Sigmoid colon (tissue), 7 donors: ENCODE results near the gene P2RX5. TPM values are rescaled to one million over a fixed set of nuclear protein-coding genes. Genes with fewer than 3 reads are reported as not detected.
"Not testable (repeated sequence)": the region's sequence is repeated elsewhere in the genome, so short reads cannot be mapped to it uniquely, and the experiment has no call there.

Experiments used
- DNase-seq: peaks from one replicate; pipeline ENCODE4 v3.0.0-alpha.2; 2019
- H3K27ac ChIP-seq, 4 donors: fragments of 200-600 bp; sonication (generic); one replicate each; pipeline ENCODE4 v1.5.1; 2016 to 2019; ENCODE audit warnings: mild to moderate bottlenecking in 1 of 4
- H3K27me3 ChIP-seq, 3 donors: fragments of 200-600 bp; sonication (generic); one replicate each; pipeline ENCODE4 v1.5.1; 2019; ENCODE audit warnings: mild to moderate bottlenecking in 1 of 3
- H3K36me3 ChIP-seq, 4 donors: fragments of 200-600 bp; sonication (generic); one replicate each; pipeline ENCODE4 v1.5.1; 2016 to 2019
- H3K4me1 ChIP-seq, 4 donors: fragments of 200-600 bp; sonication (generic); one replicate each; pipeline ENCODE4 v1.5.1; 2017 to 2019
- H3K4me3 ChIP-seq, 4 donors: fragments of 200-600 bp; sonication (generic); one replicate each; pipeline ENCODE4 v1.5.1; 2017 to 2019; ENCODE audit warnings: mild to moderate bottlenecking in 2 of 4, moderate library complexity in 1 of 4
- H3K9me3 ChIP-seq, 4 donors: fragments of 200-600 bp in 3 of 4; sonication (generic) in 3 of 4; one replicate each; pipeline versions ENCODE4 v1.5.1 to v1.6.1; 2013 to 2019
- EP300 ChIP-seq, 4 donors: sonication (generic); formaldehyde crosslinking; IDR thresholded peaks; one replicate each; pipeline ENCODE4 v1.6.1; 2017; ENCODE audit warnings: antibody characterized with exemption in 4 of 4
- POLR2A ChIP-seq, 2 donors: fragments of 450-650 bp; IDR thresholded peaks; one replicate each; pipeline ENCODE4 v1.6.1; 2016; ENCODE audit warnings: antibody characterized with exemption in 2 of 2, mild to moderate bottlenecking in 2 of 2, moderate library complexity in 2 of 2
- POLR2AphosphoS5 ChIP-seq, 4 donors: sonication (generic); formaldehyde crosslinking; IDR thresholded peaks; one replicate each; pipeline ENCODE4 v1.6.1; 2017; ENCODE audit warnings: antibody characterized with exemption in 4 of 4
- WGBS, 2 donors: extraction: QIAGEN DNeasy Blood & Tissue Kit; methylation state at CpG; one replicate each; pipeline ENCODE4 v1.1.7; 2013; 5-methylcytosine and 5-hydroxymethylcytosine counted together
- intact Hi-C: fragments of 100-400 bp; cut with DNase I; formaldehyde crosslinking; loops from one replicate; pipeline ENCODE4 v1.15.1; 2023
- polyA plus RNA-seq, 3 donors: library from polyadenylated mRNA; stranded (reverse); fragments of 200-250 nt; gene quantifications; one replicate each; pipeline ENCODE4 v1.2.3, GENCODE V29; 2013
- total RNA-seq, 4 donors: library from RNA; depleted of rRNA; stranded (reverse); fragments of >200 nt; gene quantifications; one replicate each; pipeline ENCODE4 v1.1.0, GENCODE V29; 2016
- TF ChIP-seq, protein P1 (sequence below), 4 experiments: fragments of 450-650 bp in 3 of 4; fragments of 200-600 bp in 1 of 4; IDR thresholded peaks; one replicate each; pipeline ENCODE4 v1.5.1; 2016 to 2019; ENCODE audit warnings: antibody characterized with exemption in 4 of 4, mild to moderate bottlenecking in 3 of 4, moderate library complexity in 2 of 4
- donor health status: healthy with polysubstance abuse.
- donor health status: Bipolar disorder and iron deficiency.
- donor health status: healthy.

P2RX5 gene
- total and polyA plus RNA-seq, 7 donors, result 0.27 to 55.3 (median 0.49) TPM; not detected in 2

DNA sequence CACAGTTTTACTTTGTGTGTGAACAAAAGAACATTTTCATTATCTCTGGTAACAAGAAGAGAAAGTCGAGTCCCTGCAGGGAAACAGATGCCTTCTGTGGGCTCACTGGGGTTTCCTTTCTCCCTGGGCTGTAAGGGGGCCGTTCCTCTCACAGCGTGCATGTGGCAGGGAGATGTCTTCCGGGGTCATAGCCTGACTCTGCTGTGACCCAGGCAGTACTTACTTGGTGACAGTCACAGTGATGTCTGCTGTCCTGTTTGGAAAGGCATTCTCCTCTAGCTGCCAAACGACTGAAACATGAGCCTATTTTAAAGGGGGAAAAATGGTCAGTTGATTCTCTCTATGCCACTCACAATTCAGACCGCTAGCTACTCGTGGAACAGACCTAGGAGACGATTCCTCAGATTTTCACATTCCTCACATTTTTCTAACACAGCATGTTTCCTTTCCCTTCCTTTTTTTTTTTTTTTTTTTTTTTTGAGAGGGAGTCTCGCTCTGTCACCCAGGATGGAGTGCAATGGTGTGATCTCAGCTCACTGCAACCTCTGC lies 35.0 kb upstream of the P2RX5 start:
- Histone ChIP-seq H3K4me3 (no peak overlapping the region), H3K9me3 (no peaks in the 10 kb centered on the region), H3K4me1 (no peaks in the 10 kb centered on the region), H3K27me3 (no peaks in the 10 kb centered on the region), H3K27ac (no peak overlapping the region), H3K36me3 (no peaks in the 10 kb centered on the region)
- TF ChIP-seq, protein P1, sequence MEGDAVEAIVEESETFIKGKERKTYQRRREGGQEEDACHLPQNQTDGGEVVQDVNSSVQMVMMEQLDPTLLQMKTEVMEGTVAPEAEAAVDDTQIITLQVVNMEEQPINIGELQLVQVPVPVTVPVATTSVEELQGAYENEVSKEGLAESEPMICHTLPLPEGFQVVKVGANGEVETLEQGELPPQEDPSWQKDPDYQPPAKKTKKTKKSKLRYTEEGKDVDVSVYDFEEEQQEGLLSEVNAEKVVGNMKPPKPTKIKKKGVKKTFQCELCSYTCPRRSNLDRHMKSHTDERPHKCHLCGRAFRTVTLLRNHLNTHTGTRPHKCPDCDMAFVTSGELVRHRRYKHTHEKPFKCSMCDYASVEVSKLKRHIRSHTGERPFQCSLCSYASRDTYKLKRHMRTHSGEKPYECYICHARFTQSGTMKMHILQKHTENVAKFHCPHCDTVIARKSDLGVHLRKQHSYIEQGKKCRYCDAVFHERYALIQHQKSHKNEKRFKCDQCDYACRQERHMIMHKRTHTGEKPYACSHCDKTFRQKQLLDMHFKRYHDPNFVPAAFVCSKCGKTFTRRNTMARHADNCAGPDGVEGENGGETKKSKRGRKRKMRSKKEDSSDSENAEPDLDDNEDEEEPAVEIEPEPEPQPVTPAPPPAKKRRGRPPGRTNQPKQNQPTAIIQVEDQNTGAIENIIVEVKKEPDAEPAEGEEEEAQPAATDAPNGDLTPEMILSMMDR (IDR thresholded peaks at IDR 0.05), result no peak
- no peak for TF ChIP-seq POLR2AphosphoS5 (IDR thresholded peaks at IDR 0.05)
- TF ChIP-seq POLR2A (IDR thresholded peaks at IDR 0.05), result no peak
- no peak for TF ChIP-seq EP300 (IDR thresholded peaks at IDR 0.05)
- intact Hi-C loops, result loop anchor here (10.0 kb wide), 1 partner anchor 184 kb away; the partner anchor contains the start of gene P2RX1
- no peak for DNase-seq
- 66 to 77% methylated on average over 9 of the region's 9 CpGs for WGBS, 2 donors

DNA sequence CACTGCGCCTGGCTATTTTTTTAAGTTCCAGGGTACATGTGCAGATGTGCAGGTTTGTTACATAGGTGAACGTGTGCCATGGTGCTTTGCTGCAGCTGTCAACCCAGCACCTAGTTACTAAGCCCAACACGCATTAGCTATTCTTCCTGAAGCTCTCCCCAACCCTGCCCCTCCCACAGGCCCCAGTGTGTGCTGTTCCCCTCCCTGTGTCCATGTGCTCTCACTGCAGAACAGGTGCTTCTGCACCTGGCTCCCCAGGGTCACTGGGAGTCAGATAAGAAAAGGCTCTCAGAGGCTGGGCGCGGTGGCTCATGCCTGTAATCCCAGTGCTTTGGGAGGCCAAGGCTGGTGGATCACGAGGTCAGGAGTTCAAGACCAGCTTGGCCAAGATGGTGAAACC lies 33.9 kb upstream of the P2RX5 start:
- WGBS, 2 donors, result 37 to 71% methylated on average over 6 of the region's 6 CpGs
- H3K4me3 ChIP-seq, result no peak overlapping the region
- no peaks in the 10 kb centered on the region for H3K27me3 ChIP-seq
- intact Hi-C loops, result loop anchor here (10.0 kb wide), 1 partner anchor 185 kb away; the partner anchor contains the start of gene P2RX1
- TF ChIP-seq, protein P1 (IDR thresholded peaks at IDR 0.05), result no peak
- no peak for TF ChIP-seq POLR2AphosphoS5 (IDR thresholded peaks at IDR 0.05)
- no peak for TF ChIP-seq POLR2A (IDR thresholded peaks at IDR 0.05)
- TF ChIP-seq EP300 (IDR thresholded peaks at IDR 0.05), result no peak
- H3K36me3 ChIP-seq, result no peaks in the 10 kb centered on the region
- H3K4me1 ChIP-seq, result peaks cover 0 to under 1% (median 0%) of the 10 kb centered on the region in 4 donors
- H3K27ac ChIP-seq, result no peak overlapping the region
- no peaks in the 10 kb centered on the region for H3K9me3 ChIP-seq
- no peak for DNase-seq

DNA sequence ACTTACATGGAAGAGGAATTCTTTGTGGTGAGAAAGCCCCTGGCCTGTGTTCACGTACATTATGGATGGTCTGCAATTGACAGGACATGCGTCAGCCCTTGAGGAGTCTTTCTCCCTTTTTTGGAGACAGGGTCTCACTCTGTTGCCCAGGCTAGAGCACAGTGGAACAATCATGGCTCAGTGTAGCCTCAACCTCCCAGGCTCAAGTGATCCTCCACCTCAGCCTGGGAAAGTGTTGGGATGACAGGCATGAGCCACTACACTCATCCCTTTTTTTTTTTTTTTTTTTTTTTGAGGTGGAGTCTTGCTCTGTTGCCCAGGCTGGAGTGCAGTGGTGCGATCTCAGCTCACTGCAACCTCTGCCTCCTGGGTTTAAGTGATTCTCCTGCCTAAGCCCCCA lies 32.1 kb upstream of the P2RX5 start:
- H3K36me3 ChIP-seq, H3K4me3 ChIP-seq, H3K27me3 ChIP-seq, H3K27ac ChIP-seq, intact Hi-C loops, H3K9me3 ChIP-seq, DNase-seq: not testable (repeated sequence)
- peaks cover 0 to 11% (median 8%) of the 10 kb centered on the region in 4 donors for H3K4me1 ChIP-seq
- WGBS, 2 donors, result 95 to 96% methylated on average over 3 of the region's 3 CpGs

- WGBS, 2 donors, result 69 to 72% methylated on average over 2 of the region's 2 CpGs
Measured at GRCh38 chr17:3727041-3727440, 31.1 kb upstream of the P2RX5 start.

GRCh38 chr17:3724378-3725077 lies 28.6 kb upstream of the P2RX5 start:
- peak overlapping the region; percentile 70 to 90 (median 76) for H3K4me3 ChIP-seq
- H3K27me3 ChIP-seq, result no peaks in the 10 kb centered on the region
- H3K27ac ChIP-seq, result peak overlapping the region in 1 of 4 donors; percentile 88
- no peak for DNase-seq
- intact Hi-C loops, result loop anchor here (5.0 kb wide), 1 partner anchor 57 kb away; the partner anchor contains the start of genes EMC6 and TAX1BP3
- TF ChIP-seq, protein P1 (IDR thresholded peaks at IDR 0.05), result no peak
- no peak for TF ChIP-seq POLR2A (IDR thresholded peaks at IDR 0.05)
- TF ChIP-seq EP300 (IDR thresholded peaks at IDR 0.05), result no peak
- TF ChIP-seq POLR2AphosphoS5 (IDR thresholded peaks at IDR 0.05), result no peak
- H3K36me3 ChIP-seq, result peaks cover 0 to 12% (median 0%) of the 10 kb centered on the region in 4 donors
- H3K9me3 ChIP-seq, result no peaks in the 10 kb centered on the region
- 19 to 21% methylated on average over 27 of the region's 27 CpGs for WGBS, 2 donors
- H3K4me1 ChIP-seq, result peaks cover 0 to 37% (median 27%) of the 10 kb centered on the region in 4 donors

More at GRCh38 chr17:3727041-3727440, 31.1 kb upstream of the P2RX5 start:
- Histone ChIP-seq H3K9me3 (no peaks in the 10 kb centered on the region), H3K27me3 (no peaks in the 10 kb centered on the region), H3K36me3 (no peaks in the 10 kb centered on the region), H3K4me1 (peaks cover 0 to 20% (median 19%) of the 10 kb centered on the region in 4 donors), H3K4me3 (no peak overlapping the region), H3K27ac (no peak overlapping the region)
- intact Hi-C loops, result no loop called here
- DNase-seq, result no peak
- TF ChIP-seq, protein P1 (IDR thresholded peaks at IDR 0.05), result no peak
- no peak for TF ChIP-seq EP300 (IDR thresholded peaks at IDR 0.05)
- no peak for TF ChIP-seq POLR2A (IDR thresholded peaks at IDR 0.05)
- TF ChIP-seq POLR2AphosphoS5 (IDR thresholded peaks at IDR 0.05), result no peak
